SK-N-SH (cell line): Measurements from ENCODE around the gene HS6ST3. TPM values are rescaled to one million over a fixed set of nuclear protein-coding genes. Genes with fewer than 3 reads are reported as not detected.
"Not testable (repeated sequence)": the region's sequence is repeated elsewhere in the genome, so short reads cannot be mapped to it uniquely, and the experiment has no call there.

Experiments used
- CTCF ChIA-PET: fragments of 300-600, 350-600 bp; formaldehyde crosslinking; extraction: SDS; loops from one replicate; lab custom pipeline; 2021; lab: Yijun Ruan, JAX
- POLR2A ChIA-PET: fragments of 350-600 bp; sonication (Branson Sonifier 250); formaldehyde crosslinking; extraction: SDS; loops from one replicate; lab custom pipeline; 2020; ENCODE audit warnings: antibody characterized with exemption, inconsistent platforms; lab: Yijun Ruan, JAX
- DNase-seq: peaks from one replicate; pipeline ENCODE4 v3.0.0; 2012
- H2AFZ ChIP-seq: fragments of 200-600 bp; sonication (generic); 2 replicates; pipeline ENCODE4 v1.8.1; 2016; ENCODE audit warnings: antibody characterized with exemption, mild to moderate bottlenecking, low read depth
- H3F3A ChIP-seq: fragments of 200-600 bp; sonication (generic); replicated peaks from 2 replicates; pipeline ENCODE3; 2016; ENCODE audit warnings: antibody characterized with exemption, mild to moderate bottlenecking; ENCODE audit not compliant: insufficient read depth
- H3K27ac ChIP-seq, 2 experiments: fragments of 200-500 bp in 1 of 2; fragments of 200-600 bp in 1 of 2; sonication (Bioruptor generic) in 1 of 2; sonication (generic), shearing (Covaris generic) in 1 of 2; 2 replicates each; pipeline versions ENCODE4 v1.5.1 to v1.6.1; 2014 to 2016; ENCODE audit warnings: low read depth in 2 of 2, inconsistent platforms in 1 of 2, low read length in 1 of 2, mild to moderate bottlenecking in 1 of 2, mixed read lengths in 1 of 2
- H3K27me3 ChIP-seq: fragments of 200-600 bp; sonication (generic), shearing (Covaris generic); 2 replicates; pipeline ENCODE4 v1.6.1; 2016; ENCODE audit warnings: mixed run types; ENCODE audit not compliant: insufficient read depth
- H3K36me3 ChIP-seq, 2 experiments: fragments of 200-500 bp in 1 of 2; fragments of 200-600 bp in 1 of 2; sonication (Bioruptor generic) in 1 of 2; sonication (generic) in 1 of 2; replicated peaks in 1 of 2; 2 replicates each; pipeline versions ENCODE3 to v1.5.1; 2014 to 2016; ENCODE audit warnings: low read length in 1 of 2, mild to moderate bottlenecking in 1 of 2; ENCODE audit not compliant: insufficient read depth in 2 of 2, control insufficient read depth in 1 of 2
- H3K4me1 ChIP-seq, 2 experiments: fragments of 200-500 bp in 1 of 2; fragments of 200-600 bp in 1 of 2; sonication (Bioruptor generic) in 1 of 2; sonication (generic), shearing (Covaris generic) in 1 of 2; 2 replicates each; pipeline versions ENCODE4 v1.5.1 to v1.6.1; 2014 to 2016; ENCODE audit warnings: low read depth in 1 of 2, low read length in 1 of 2, mixed run types in 1 of 2; ENCODE audit not compliant: insufficient read depth in 2 of 2, control insufficient read depth in 1 of 2
- H3K4me2 ChIP-seq: fragments of 200-600 bp; sonication (generic), shearing (Covaris generic); 2 replicates; pipeline ENCODE4 v1.6.1; 2017; ENCODE audit warnings: mixed run types
- H3K4me3 ChIP-seq, 2 experiments: fragments of 200-500 bp in 1 of 2; fragments of 200-600 bp in 1 of 2; sonication (Bioruptor generic) in 1 of 2; sonication (generic), shearing (Covaris generic) in 1 of 2; 2 replicates each; pipeline versions ENCODE4 v1.5.1 to v1.8.1; 2014 to 2016; ENCODE audit warnings: low read depth in 2 of 2, inconsistent platforms in 1 of 2, low read length in 1 of 2, mild to moderate bottlenecking in 1 of 2, mixed read lengths in 1 of 2, moderate library complexity in 1 of 2
- H3K79me2 ChIP-seq: fragments of 200-600 bp; sonication (generic); 2 replicates; pipeline ENCODE4 v1.8.1; 2017; ENCODE audit warnings: mild to moderate bottlenecking; ENCODE audit not compliant: insufficient read depth
- H3K9ac ChIP-seq: fragments of 200-600 bp; sonication (generic); 2 replicates; pipeline ENCODE4 v1.6.1; 2017; ENCODE audit warnings: mixed run types
- H3K9me2 ChIP-seq: fragments of 200-600 bp; sonication (generic); 2 replicates; pipeline ENCODE4 v1.6.1; 2017; ENCODE audit warnings: mixed run types
- H3K9me3 ChIP-seq: fragments of 200-600 bp; sonication (generic); 2 replicates; pipeline ENCODE4 v1.6.1; 2017; ENCODE audit warnings: mixed run types, mild to moderate bottlenecking, moderate library complexity
- H4K20me1 ChIP-seq: fragments of 200-600 bp; sonication (generic); 2 replicates; pipeline ENCODE4 v1.6.1; 2017; ENCODE audit warnings: mild to moderate bottlenecking, mixed run types; ENCODE audit not compliant: insufficient read depth
- JUND ChIP-seq: IDR thresholded peaks from 2 replicates; pipeline ENCODE4 v1.4.0; 2012
- MXI1 ChIP-seq: IDR thresholded peaks from 2 replicates; pipeline ENCODE4 v1.6.1; 2012; ENCODE audit warnings: mild to moderate bottlenecking, low read depth, low read length, improper control_type of control experiment
- NFIC ChIP-seq: IDR thresholded peaks from 2 replicates; pipeline ENCODE4 v1.4.0; 2012; ENCODE audit warnings: borderline replicate concordance
- NRF1 ChIP-seq: IDR thresholded peaks from 2 replicates; pipeline ENCODE4 v1.6.1; 2012; ENCODE audit warnings: low read depth, mild to moderate bottlenecking, low read length
- POLR2AphosphoS5 ChIP-seq: IDR thresholded peaks from 2 replicates; pipeline ENCODE4 v1.6.1; 2012; ENCODE audit warnings: low read depth, low read length
- SIN3A ChIP-seq: IDR thresholded peaks from 2 replicates; pipeline ENCODE4 v1.6.1; 2012; ENCODE audit warnings: low read depth, mild to moderate bottlenecking, low read length, moderate library complexity, borderline replicate concordance
- SMC3 ChIP-seq: IDR thresholded peaks from 2 replicates; pipeline ENCODE4 v1.6.1; 2012; ENCODE audit warnings: low read depth, low read length, improper control_type of control experiment
- TAF1 ChIP-seq: IDR thresholded peaks from 2 replicates; pipeline ENCODE4 v1.6.1; 2012; ENCODE audit warnings: low read depth, mild to moderate bottlenecking, low read length, moderate library complexity, borderline replicate concordance
- WGBS: methylation state at CpG from one replicate; pipeline ENCODE4 v1.1.6; 2017; ENCODE audit warnings: low lambda C conversion rate; 5-methylcytosine and 5-hydroxymethylcytosine counted together
- polyA plus RNA-seq, 3 experiments: library from polyadenylated mRNA; depleted of rRNA; stranded (reverse); fragments of >200 nt; gene quantifications; 2 replicates each; pipeline ENCODE4 v1.2.3, GENCODE V29; 2012
- TF ChIP-seq, protein P1 (sequence below): IDR thresholded peaks from 2 replicates; pipeline ENCODE4 v1.4.0; 2012; ENCODE audit warnings: low read depth, borderline replicate concordance
- TF ChIP-seq, protein P2 (sequence below): IDR thresholded peaks from 2 replicates; pipeline ENCODE4 v1.4.0; 2012; ENCODE audit warnings: low read depth, borderline replicate concordance
- TF ChIP-seq, protein P3 (sequence below): IDR thresholded peaks from 2 replicates; pipeline ENCODE4; 2012

The HS6ST3 gene
- polyA plus RNA-seq, 1 of the 3 experiments (the other 2 are of a cell fraction), result under 0.01 TPM

DNA sequence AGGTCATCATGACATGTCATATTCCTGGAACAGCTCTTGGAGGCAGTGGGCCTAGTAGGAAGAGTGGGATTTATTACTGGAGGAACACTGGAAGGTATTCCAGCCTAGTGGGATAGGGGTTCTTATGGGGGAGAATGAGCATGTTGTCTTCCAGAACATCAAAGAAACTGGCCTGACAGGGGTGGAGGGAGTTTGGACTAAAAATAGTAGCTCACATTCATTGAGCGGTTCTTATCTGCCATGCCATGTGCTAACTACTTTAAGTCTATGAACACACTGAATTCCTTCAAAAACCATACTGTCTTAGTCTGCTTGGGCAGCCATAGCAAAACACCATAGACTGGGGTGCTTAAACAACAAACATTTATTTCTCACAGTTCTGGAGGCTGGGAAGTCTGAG, 413.6 kb downstream of the HS6ST3 start (continued):
- TF ChIP-seq, protein P1, sequence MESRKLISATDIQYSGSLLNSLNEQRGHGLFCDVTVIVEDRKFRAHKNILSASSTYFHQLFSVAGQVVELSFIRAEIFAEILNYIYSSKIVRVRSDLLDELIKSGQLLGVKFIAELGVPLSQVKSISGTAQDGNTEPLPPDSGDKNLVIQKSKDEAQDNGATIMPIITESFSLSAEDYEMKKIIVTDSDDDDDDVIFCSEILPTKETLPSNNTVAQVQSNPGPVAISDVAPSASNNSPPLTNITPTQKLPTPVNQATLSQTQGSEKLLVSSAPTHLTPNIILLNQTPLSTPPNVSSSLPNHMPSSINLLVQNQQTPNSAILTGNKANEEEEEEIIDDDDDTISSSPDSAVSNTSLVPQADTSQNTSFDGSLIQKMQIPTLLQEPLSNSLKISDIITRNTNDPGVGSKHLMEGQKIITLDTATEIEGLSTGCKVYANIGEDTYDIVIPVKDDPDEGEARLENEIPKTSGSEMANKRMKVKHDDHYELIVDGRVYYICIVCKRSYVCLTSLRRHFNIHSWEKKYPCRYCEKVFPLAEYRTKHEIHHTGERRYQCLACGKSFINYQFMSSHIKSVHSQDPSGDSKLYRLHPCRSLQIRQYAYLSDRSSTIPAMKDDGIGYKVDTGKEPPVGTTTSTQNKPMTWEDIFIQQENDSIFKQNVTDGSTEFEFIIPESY, result no peak
- TF ChIP-seq SMC3, result no peak

DNA sequence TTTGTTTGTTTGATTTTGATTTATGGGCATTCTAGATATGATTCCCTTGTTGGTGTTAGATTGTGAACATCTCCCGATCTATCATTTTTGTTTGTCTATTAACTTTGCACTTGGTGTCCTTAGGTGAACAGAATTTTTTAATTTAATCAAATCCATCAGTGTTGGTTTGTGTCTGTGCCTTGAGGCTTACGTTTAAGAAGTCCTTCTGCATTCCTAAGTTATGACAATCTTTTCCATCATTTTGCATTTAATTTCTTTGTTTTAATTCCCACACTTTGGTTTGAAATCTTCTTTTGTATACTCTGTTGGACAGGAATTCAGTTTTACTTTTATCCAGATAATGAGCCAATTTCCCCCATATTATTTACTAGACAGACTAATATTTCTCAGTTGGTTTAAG, 421.7 kb downstream of the HS6ST3 start:
- Histone ChIP-seq H3K4me2 (no peak overlapping the region), H2AFZ (no peak overlapping the region), H3K9me2 (no peaks in the 10 kb centered on the region), H3K4me1 (no peaks in the 10 kb centered on the region), H4K20me1 (no peaks in the 10 kb centered on the region), H3K9ac (no peak overlapping the region), H3F3A (no peaks in the 10 kb centered on the region), H3K27me3 (no peaks in the 10 kb centered on the region), H3K4me3 (no peak overlapping the region), H3K27ac (no peak overlapping the region), H3K36me3 (no peaks in the 10 kb centered on the region), H3K9me3 (no peaks in the 10 kb centered on the region), H3K79me2 (no peaks in the 10 kb centered on the region)
- 39% methylated on average over 2 of the region's 2 CpGs for WGBS
- DNase-seq, result no peak
- POLR2A ChIA-PET, result no interaction called here
- TF ChIP-seq NRF1 (no peak), POLR2AphosphoS5 (no peak), TAF1 (no peak), JUND (no peak), NFIC (no peak)
- TF ChIP-seq, protein P2, sequence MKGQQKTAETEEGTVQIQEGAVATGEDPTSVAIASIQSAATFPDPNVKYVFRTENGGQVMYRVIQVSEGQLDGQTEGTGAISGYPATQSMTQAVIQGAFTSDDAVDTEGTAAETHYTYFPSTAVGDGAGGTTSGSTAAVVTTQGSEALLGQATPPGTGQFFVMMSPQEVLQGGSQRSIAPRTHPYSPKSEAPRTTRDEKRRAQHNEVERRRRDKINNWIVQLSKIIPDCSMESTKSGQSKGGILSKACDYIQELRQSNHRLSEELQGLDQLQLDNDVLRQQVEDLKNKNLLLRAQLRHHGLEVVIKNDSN, result no peak
- TF ChIP-seq, protein P3, sequence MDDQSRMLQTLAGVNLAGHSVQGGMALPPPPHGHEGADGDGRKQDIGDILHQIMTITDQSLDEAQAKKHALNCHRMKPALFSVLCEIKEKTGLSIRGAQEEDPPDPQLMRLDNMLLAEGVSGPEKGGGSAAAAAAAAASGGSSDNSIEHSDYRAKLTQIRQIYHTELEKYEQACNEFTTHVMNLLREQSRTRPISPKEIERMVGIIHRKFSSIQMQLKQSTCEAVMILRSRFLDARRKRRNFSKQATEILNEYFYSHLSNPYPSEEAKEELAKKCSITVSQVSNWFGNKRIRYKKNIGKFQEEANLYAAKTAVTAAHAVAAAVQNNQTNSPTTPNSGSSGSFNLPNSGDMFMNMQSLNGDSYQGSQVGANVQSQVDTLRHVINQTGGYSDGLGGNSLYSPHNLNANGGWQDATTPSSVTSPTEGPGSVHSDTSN, result no peak
- CTCF ChIA-PET, result no interaction called here

DNA sequence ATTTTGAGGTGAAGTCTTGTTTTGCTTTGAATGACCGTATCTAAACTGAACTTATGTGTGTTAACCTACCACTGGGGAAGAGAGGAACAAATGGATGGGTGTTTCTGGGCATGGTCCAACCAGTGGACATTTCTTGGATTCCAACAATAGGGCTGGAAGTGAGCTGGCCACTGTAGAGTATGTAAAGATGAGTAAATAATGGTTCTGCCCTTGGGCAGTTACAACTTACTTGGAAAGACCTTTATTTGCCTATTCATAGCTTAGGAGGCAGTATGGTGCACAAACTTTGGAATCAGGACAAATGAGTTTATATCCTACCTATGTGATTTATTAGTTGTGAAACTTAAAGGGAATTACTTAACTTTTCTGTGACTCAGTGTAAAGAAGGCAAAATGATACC, 429.5 kb downstream of the HS6ST3 start:
- Histone ChIP-seq H3K4me1 (no peaks in the 10 kb centered on the region), H2AFZ (no peak overlapping the region), H3K4me3 (no peak overlapping the region), H3K27me3 (no peaks in the 10 kb centered on the region), H4K20me1 (no peaks in the 10 kb centered on the region), H3K9me2 (no peaks in the 10 kb centered on the region), H3K4me2 (no peak overlapping the region), H3K36me3 (no peaks in the 10 kb centered on the region), H3K79me2 (no peaks in the 10 kb centered on the region), H3F3A (no peaks in the 10 kb centered on the region), H3K27ac (no peak overlapping the region), H3K9ac (no peak overlapping the region), H3K9me3 (no peaks in the 10 kb centered on the region)
- CTCF ChIA-PET, result no interaction called here
- POLR2A ChIA-PET, result no interaction called here
- DNase-seq, result no peak
- WGBS, result 29% methylated on average over 1 of the region's 1 CpG
- TF ChIP-seq TAF1 (no peak), MXI1 (no peak), SIN3A (no peak)

DNA sequence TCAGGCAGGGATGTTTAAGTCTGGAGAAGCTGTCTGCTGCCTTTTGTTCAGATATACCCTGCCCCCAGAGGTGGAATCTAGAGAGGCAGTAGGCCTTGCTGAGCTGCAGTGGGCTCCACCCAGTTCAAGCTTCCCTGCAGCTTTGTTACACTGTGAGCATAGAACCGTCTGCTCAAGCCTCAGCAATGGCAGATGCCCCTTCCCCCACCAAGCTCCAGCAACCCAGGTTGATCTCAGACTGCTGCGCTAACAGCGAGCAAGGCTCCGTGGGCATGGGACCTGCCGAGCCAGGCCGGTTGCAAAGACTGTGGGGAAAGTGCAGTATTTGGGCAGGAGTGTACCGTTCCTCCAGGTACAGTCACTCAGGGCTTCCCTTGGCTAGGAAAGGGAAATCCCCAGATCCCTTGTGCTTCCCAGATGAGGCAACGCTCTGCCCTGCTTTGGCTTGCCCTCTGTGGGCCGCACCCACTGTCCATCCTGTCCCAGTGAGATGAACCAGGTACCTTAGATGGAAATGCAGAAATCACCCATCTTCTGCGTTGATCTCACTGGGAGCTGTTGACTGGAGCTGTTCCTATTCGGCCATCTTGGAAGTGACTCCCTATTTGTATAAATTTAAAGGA, 434.6 kb downstream of the HS6ST3 start:
- POLR2A ChIA-PET, result interaction anchor here (0.6 kb wide), 1 partner anchor 680 kb away, joined by 3 read pairs; no protein-coding TSS in a partner anchor
- H3K9me3 ChIP-seq, DNase-seq, H2AFZ ChIP-seq, H3K27me3 ChIP-seq, H3K4me1 ChIP-seq, H4K20me1 ChIP-seq, H3K9me2 ChIP-seq, H3K79me2 ChIP-seq, H3K9ac ChIP-seq, H3K4me2 ChIP-seq, H3K36me3 ChIP-seq, H3K27ac ChIP-seq, CTCF ChIA-PET, H3F3A ChIP-seq, H3K4me3 ChIP-seq: not testable (repeated sequence)
- WGBS, result 36% methylated on average over 11 of the region's 11 CpGs
